ENCODE data around the gene KRTAP1-1.
"Not testable (repeated sequence)": the region's sequence is repeated elsewhere in the genome, so short reads cannot be mapped to it uniquely, and the experiment has no call there.

KRTAP1-1 gene

GRCh38 chr17:41040783-41041571 lies at the start of gene KRTAP1-1:
Gene KRTAP1-1 (minus strand): TSS chr17:41041450. CDS start chr17:41041397, 53 bp downstream.
- DNase-seq, result not testable (repeated sequence)

GRCh38 chr17:41088760-41089352 lies 47.6 kb upstream of the KRTAP1-1 start:
- DNase-seq, result not testable (repeated sequence)

GRCh38 chr17:41084100-41084856 lies 43.0 kb upstream of the KRTAP1-1 start, which contains the start of gene KRTAP4-7:
Gene KRTAP4-7 (plus strand): TSS chr17:41084150. CDS start chr17:41084207, 57 bp downstream.
- not testable (repeated sequence) for DNase-seq

GRCh38 chr17:41083427-41083826 lies 42.2 kb upstream of the KRTAP1-1 start:
- not testable (repeated sequence) for DNase-seq

- DNase-seq, result no peak
Measured at GRCh38 chr17:41082626-41083025, 41.4 kb upstream of the KRTAP1-1 start.

GRCh38 chr17:41076788-41077187 lies 35.5 kb upstream of the KRTAP1-1 start:
- DNase-seq, result no peak

- DNase-seq, result no peak
Measured at GRCh38 chr17:41073676-41074075, 32.4 kb upstream of the KRTAP1-1 start.

- DNase-seq, result no peak
Measured at GRCh38 chr17:41071606-41072360, 30.5 kb upstream of the KRTAP1-1 start.

GRCh38 chr17:41069031-41069430 lies 27.8 kb upstream of the KRTAP1-1 start:
- DNase-seq, result no peak

GRCh38 chr17:41067281-41067680 lies 26.0 kb upstream of the KRTAP1-1 start:
- no peak for DNase-seq

GRCh38 chr17:41065829-41066624 lies 24.8 kb upstream of the KRTAP1-1 start, which contains the start of gene KRTAP2-4:
Gene KRTAP2-4 (minus strand): TSS chr17:41065879. CDS start chr17:41065845, 34 bp downstream.
- no peak for DNase-seq

- DNase-seq, result not testable (repeated sequence)
Measured at GRCh38 chr17:41065016-41065689, 23.9 kb upstream of the KRTAP1-1 start.

- DNase-seq, result no peak
Measured at GRCh38 chr17:41064301-41064700, 23.1 kb upstream of the KRTAP1-1 start.

GRCh38 chr17:41063449-41063848 lies 22.2 kb upstream of the KRTAP1-1 start:
- DNase-seq, result no peak

- DNase-seq, result no peak
Measured at GRCh38 chr17:41061964-41062363, 20.7 kb upstream of the KRTAP1-1 start.

- no peak for DNase-seq
Measured at GRCh38 chr17:41060052-41060604, 18.9 kb upstream of the KRTAP1-1 start, which contains the start of gene KRTAP2-3. Gene KRTAP2-3 (minus strand): TSS chr17:41060114. CDS start chr17:41060050, 64 bp downstream.

GRCh38 chr17:41059276-41060051 lies 18.2 kb upstream of the KRTAP1-1 start:
- DNase-seq, result not testable (repeated sequence)

GRCh38 chr17:41058741-41059140 lies 17.5 kb upstream of the KRTAP1-1 start:
- DNase-seq, result no peak

GRCh38 chr17:41057547-41057946 lies 16.3 kb upstream of the KRTAP1-1 start:
- no peak for DNase-seq

GRCh38 chr17:41055130-41055529 lies 13.9 kb upstream of the KRTAP1-1 start, which contains the start of gene KRTAP2-2:
Gene KRTAP2-2 (minus strand): TSS chr17:41055230. CDS start chr17:41055211, 19 bp downstream.
- not testable (repeated sequence) for DNase-seq

Measured in CD4-positive, alpha-beta T cell treated with Interleukin-6 for 4 hours (primary cell).